ENCODE measurements around the gene ARRDC5.
"Not testable (repeated sequence)": the region's sequence is repeated elsewhere in the genome, so short reads cannot be mapped to it uniquely, and the experiment has no call there.

DNA sequence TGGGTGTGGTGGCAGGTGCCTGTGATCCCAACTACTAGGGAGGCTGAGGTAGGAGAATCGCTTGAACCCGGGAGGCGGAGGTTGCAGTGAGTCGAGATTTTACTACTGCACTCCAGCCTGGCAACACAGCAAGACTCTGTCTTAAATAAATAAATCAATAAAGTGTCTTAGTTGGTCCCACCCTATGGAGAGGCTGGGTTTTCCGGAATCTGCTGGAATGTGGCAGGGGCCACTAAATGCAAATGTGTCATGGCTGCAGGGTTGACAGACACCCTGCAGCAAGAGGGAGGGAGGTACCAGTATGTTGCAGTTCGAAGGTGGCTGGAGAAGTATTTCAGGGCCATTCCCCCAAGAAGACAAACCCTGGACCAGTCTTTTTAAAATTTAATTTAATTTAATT is 17.7 kb downstream of the ARRDC5 start:
- TF ChIP-seq, protein P1, sequence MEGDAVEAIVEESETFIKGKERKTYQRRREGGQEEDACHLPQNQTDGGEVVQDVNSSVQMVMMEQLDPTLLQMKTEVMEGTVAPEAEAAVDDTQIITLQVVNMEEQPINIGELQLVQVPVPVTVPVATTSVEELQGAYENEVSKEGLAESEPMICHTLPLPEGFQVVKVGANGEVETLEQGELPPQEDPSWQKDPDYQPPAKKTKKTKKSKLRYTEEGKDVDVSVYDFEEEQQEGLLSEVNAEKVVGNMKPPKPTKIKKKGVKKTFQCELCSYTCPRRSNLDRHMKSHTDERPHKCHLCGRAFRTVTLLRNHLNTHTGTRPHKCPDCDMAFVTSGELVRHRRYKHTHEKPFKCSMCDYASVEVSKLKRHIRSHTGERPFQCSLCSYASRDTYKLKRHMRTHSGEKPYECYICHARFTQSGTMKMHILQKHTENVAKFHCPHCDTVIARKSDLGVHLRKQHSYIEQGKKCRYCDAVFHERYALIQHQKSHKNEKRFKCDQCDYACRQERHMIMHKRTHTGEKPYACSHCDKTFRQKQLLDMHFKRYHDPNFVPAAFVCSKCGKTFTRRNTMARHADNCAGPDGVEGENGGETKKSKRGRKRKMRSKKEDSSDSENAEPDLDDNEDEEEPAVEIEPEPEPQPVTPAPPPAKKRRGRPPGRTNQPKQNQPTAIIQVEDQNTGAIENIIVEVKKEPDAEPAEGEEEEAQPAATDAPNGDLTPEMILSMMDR (optimal IDR thresholded peaks at IDR 0.05 in 1 of 3, IDR thresholded peaks at IDR 0.05 in 1 of 3, conservative IDR thresholded peaks at IDR 0.05 in 1 of 3; ENCODE audit: extremely low read depth in 1 of 3, insufficient read depth in 2 of 3, low read length in 3 of 3): not testable (repeated sequence)
- not testable (repeated sequence) for TF ChIP-seq EZH2 (IDR thresholded peaks at IDR 0.05; ENCODE audit: low read length)

Measured in keratinocyte (primary cell).